Peyer's patch (tissue), 4 donors: ENCODE measurements around the gene C1orf226.

Experiments
- CTCF ChIP-seq, 6 experiments: fragments of 450-650 bp in 4 of 6; fragments of 200-600 bp in 2 of 6; sonication (generic) in 1 of 6; IDR thresholded peaks; one replicate each; pipeline ENCODE4 v1.5.1; 2017 to 2019; ENCODE audit warnings: antibody characterized with exemption in 6 of 6, mild to moderate bottlenecking in 3 of 6, moderate library complexity in 1 of 6
- POLR2A ChIP-seq, 2 donors: fragments of 450-650 bp; IDR thresholded peaks; one replicate each; pipeline ENCODE4 v1.5.1; 2017; ENCODE audit warnings: antibody characterized with exemption in 2 of 2, mild to moderate bottlenecking in 2 of 2, moderate library complexity in 2 of 2

DNA sequence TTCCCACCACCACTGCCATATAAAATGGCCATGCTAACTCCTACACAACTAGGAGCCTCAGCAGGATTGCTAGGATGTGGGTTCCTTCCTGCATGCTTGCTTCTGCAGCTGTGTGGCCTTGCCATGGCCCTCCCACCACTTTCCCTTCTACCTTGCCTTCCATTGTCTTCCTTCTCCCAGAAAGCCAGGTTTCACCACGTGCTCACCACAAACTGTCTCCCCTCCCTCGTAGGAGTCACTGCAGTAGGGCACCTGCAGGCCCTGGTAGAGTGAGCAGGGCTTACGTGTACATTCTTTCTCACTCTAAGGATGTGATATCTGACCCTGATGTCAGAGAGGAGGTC is 3.7 kb downstream of the C1orf226 start:
- TF ChIP-seq POLR2A (IDR thresholded peaks at IDR 0.05) (no peak), CTCF (IDR thresholded peaks at IDR 0.05) (no peak)
